ENCODE measurements around the gene PLAC1.

The PLAC1 gene, protein sequence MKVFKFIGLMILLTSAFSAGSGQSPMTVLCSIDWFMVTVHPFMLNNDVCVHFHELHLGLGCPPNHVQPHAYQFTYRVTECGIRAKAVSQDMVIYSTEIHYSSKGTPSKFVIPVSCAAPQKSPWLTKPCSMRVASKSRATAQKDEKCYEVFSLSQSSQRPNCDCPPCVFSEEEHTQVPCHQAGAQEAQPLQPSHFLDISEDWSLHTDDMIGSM

DNA sequence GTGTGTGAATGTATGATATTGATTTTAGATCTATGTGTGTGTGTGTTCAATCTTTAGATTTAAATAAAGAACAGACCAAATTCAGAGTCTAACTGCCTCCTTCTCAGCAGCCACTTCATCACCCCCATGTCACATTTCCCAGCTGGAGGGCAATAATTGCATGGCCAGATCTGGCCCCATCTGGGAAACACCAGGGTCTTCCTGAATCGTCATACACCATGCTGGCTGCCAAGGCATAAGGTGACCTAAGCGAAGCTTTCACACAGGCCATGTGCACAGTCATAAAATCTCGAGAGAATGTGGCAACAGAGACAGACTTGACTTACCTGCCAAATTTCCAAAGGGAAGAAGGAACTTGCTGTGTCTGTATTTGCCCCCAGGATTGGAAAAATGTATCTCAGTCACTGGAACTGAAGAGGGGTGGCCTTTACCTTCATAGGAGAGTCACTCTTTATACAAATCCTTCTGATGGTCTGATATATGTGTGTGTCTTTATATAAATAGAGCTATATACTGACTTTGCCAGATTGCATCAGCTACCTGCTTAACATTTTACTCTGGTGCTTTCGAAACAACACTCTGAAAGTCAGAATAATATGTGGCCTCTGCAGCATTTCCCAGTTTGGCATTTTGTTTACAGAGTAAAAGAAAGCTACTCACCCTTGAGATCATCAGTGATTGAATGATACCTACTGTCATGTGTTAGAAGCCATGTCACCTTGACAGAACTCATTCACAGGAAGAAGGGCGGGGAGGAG lies at the start of gene PLAC1:
Gene PLAC1, minus strand, starts transcription at position 470 of the 758 bp plus-strand sequence. CDS start 91,789 bp downstream, outside the sequence.
- Histone ChIP-seq H3K27me3 (ENCODE audit: control insufficient read depth in 2 of 2, insufficient read depth in 2 of 2, low read length in 2 of 2) (peaks cover 3 to 9% of the 10 kb centered on the region in 2 donors), H3K9ac (ENCODE audit: low read depth in 1 of 2, low read length in 2 of 2) (no peak within 1 kb of the TSS), H3K9me3 (ENCODE audit: control insufficient read depth in 2 of 2, low read length in 2 of 2) (no peaks in the 10 kb centered on the region), H3K36me3 (ENCODE audit: control insufficient read depth in 2 of 2, insufficient read depth in 2 of 2, low read length in 2 of 2) (no peaks in the 10 kb centered on the region), H3K27ac (ENCODE audit: low read depth in 2 of 2, low read length in 2 of 2) (no peak within 1 kb of the TSS), H3K4me1 (ENCODE audit: control insufficient read depth in 2 of 2, insufficient read depth in 2 of 2, low read length in 2 of 2) (no peaks in the 10 kb centered on the region), H3K4me3 (ENCODE audit: low read length in 2 of 2) (no peak within 1 kb of the TSS)

DNA sequence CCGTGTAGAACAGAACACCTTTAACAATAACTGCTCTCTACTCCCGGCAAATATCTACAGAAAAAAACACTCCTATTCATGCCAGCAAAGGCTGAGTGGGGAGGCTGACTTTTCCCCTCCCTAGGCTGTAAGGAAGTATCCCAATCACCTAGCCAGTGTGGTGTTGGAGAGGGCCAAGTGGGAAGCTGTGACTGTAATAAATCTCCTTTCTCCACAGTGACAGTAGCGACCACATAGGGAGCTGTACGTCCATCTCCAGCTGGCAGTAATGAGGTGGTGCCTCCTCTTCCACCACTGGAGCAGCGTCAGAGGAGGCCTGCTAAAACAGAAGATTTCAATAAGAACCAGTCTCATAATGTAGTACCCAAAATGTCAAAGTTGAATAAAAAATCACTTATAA lies 47.9 kb upstream of the PLAC1 start:
- Histone ChIP-seq H3K4me3 (ENCODE audit: low read length in 2 of 2) (no peak overlapping the region), H3K27me3 (ENCODE audit: control insufficient read depth in 2 of 2, insufficient read depth in 2 of 2, low read length in 2 of 2) (no peaks in the 10 kb centered on the region), H3K36me3 (ENCODE audit: control insufficient read depth in 2 of 2, insufficient read depth in 2 of 2, low read length in 2 of 2) (no peaks in the 10 kb centered on the region), H3K27ac (ENCODE audit: low read depth in 2 of 2, low read length in 2 of 2) (no peak overlapping the region), H3K9me3 (ENCODE audit: control insufficient read depth in 2 of 2, low read length in 2 of 2) (no peaks in the 10 kb centered on the region), H3K4me1 (ENCODE audit: control insufficient read depth in 2 of 2, insufficient read depth in 2 of 2, low read length in 2 of 2) (no peaks in the 10 kb centered on the region), H3K9ac (ENCODE audit: low read depth in 1 of 2, low read length in 2 of 2) (no peak overlapping the region)

DNA sequence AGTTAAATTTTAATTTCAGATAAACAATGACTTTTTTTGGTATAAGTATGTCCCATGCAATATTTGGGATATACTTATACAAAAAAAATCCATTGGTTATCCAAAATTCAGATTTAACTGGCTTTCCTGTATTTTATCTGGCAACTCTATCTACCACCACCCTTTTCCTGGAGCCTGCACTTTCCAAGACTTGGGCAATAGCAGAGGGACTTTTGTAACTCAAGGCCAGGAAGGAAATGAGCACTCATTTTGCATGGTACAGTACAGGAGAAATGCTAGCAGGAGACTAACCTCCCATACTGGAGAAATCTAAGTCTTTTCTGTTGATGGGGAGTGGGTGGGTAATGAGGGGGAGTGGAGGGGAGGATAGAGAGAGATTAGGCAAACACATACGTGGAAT lies 37.7 kb upstream of the PLAC1 start:
- Histone ChIP-seq H3K36me3 (ENCODE audit: control insufficient read depth in 2 of 2, insufficient read depth in 2 of 2, low read length in 2 of 2) (no peaks in the 10 kb centered on the region), H3K27ac (ENCODE audit: low read depth in 2 of 2, low read length in 2 of 2) (no peak overlapping the region), H3K4me3 (ENCODE audit: low read length in 2 of 2) (no peak overlapping the region), H3K9me3 (ENCODE audit: control insufficient read depth in 2 of 2, low read length in 2 of 2) (no peaks in the 10 kb centered on the region), H3K9ac (ENCODE audit: low read depth in 1 of 2, low read length in 2 of 2) (no peak overlapping the region), H3K27me3 (ENCODE audit: control insufficient read depth in 2 of 2, insufficient read depth in 2 of 2, low read length in 2 of 2) (peaks cover 2 to 3% of the 10 kb centered on the region in 2 donors), H3K4me1 (ENCODE audit: control insufficient read depth in 2 of 2, insufficient read depth in 2 of 2, low read length in 2 of 2) (no peaks in the 10 kb centered on the region)

DNA sequence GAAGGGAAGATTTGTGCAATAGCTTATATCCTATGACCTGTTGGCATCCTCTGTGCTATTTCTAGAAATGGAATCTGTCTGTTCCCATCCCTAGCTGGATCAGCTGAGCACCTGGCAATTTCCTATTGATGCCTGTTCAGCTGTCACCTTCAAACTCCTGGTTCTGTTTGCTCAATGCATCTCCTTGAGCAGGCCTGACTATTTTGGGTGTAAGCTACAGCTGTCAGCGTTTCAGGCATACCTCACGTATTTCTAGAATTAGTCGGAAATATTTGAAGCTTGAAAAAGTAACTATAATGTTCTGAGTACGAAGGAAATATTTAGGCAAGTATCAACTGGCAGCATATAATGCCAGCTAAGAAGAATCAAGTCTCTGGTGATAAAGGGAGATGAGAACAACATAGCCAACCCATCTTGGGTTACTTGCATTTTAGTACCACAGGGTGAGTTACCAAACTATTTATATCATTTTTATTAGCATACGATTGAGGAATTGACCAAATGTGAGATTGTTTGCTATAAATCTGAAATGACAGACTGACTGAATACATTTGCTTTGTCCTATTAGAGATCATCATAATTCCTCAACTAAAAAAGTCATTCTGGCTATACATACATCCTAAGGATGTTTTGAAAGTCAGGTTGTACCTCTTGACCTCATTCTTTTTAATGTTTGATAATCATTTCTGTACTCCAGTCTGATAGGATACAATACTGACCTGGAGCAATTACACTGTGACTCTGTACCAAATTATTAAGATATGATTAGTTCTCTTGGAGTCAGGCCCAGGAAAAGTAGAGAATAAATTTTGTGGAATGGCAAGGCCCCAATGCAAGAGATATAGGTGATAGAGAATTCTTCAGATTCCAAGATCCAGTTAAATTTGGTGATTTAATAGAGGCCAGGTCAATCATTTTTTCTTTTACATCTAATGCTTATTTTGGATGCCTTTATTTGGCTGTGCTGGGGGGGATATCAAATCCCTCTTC lies 36.4 kb upstream of the PLAC1 start:
- Histone ChIP-seq H3K9me3 (ENCODE audit: control insufficient read depth in 2 of 2, low read length in 2 of 2) (no peaks in the 10 kb centered on the region), H3K27me3 (ENCODE audit: control insufficient read depth in 2 of 2, insufficient read depth in 2 of 2, low read length in 2 of 2) (peaks cover 2 to 3% of the 10 kb centered on the region in 2 donors), H3K36me3 (ENCODE audit: control insufficient read depth in 2 of 2, insufficient read depth in 2 of 2, low read length in 2 of 2) (no peaks in the 10 kb centered on the region)

DNA sequence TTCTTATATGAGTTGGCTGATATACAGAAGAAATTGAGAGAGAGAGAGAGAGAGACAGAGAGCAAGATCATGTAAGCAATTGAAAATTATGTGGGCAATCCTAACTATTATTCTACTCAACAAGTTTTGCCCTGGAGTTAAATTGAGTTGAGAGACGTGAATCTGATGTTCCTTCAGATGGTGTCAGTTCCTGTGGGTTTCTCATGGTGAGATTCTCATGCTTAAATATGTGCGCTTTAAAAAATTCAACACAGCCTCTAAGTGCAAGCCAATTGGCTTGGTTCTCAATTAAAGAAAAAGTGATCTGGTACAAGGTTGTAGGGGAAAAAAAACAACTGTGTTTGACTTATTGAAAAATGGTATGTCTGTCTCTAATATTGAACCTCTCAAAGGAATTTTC lies 35.4 kb upstream of the PLAC1 start:
- no peak overlapping the region for H3K4me3 ChIP-seq (ENCODE audit: low read length in 2 of 2)
- no peak overlapping the region for H3K27ac ChIP-seq (ENCODE audit: low read depth in 2 of 2, low read length in 2 of 2)

More for the DNA sequence above, 36.4 kb upstream of the PLAC1 start:
- Histone ChIP-seq H3K4me1 (ENCODE audit: control insufficient read depth in 2 of 2, insufficient read depth in 2 of 2, low read length in 2 of 2) (no peaks in the 10 kb centered on the region), H3K9ac (ENCODE audit: low read depth in 1 of 2, low read length in 2 of 2) (no peak overlapping the region), H3K27ac (ENCODE audit: low read depth in 2 of 2, low read length in 2 of 2) (no peak overlapping the region), H3K4me3 (ENCODE audit: low read length in 2 of 2) (no peak overlapping the region)

DNA sequence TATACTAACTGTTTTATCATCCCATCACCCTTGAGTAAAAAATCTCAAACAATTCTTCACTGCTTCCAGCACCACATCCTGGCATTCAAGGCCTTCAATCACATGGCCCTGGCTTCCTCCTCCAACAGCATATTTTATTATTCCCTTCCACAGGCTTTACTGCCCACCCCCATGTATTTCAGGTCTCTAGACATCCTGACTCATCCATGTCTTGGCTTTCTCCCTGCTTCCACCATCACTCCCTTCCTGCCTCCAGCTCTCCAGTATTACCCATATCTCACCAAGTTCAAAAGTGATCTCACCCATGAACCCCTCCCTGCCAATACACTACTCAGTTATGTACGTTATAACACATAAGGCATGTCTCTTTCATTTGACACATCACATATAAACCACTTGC lies 34.7 kb upstream of the PLAC1 start:
- Histone ChIP-seq H3K9ac (ENCODE audit: low read depth in 1 of 2, low read length in 2 of 2) (no peak overlapping the region), H3K4me1 (ENCODE audit: control insufficient read depth in 2 of 2, insufficient read depth in 2 of 2, low read length in 2 of 2) (no peaks in the 10 kb centered on the region), H3K27me3 (ENCODE audit: control insufficient read depth in 2 of 2, insufficient read depth in 2 of 2, low read length in 2 of 2) (peaks cover 3 to 10% of the 10 kb centered on the region in 2 donors), H3K4me3 (ENCODE audit: low read length in 2 of 2) (no peak overlapping the region), H3K36me3 (ENCODE audit: control insufficient read depth in 2 of 2, insufficient read depth in 2 of 2, low read length in 2 of 2) (no peaks in the 10 kb centered on the region), H3K27ac (ENCODE audit: low read depth in 2 of 2, low read length in 2 of 2) (no peak overlapping the region), H3K9me3 (ENCODE audit: control insufficient read depth in 2 of 2, low read length in 2 of 2) (no peaks in the 10 kb centered on the region)

More for the DNA sequence above, 35.4 kb upstream of the PLAC1 start:
- Histone ChIP-seq H3K9me3 (ENCODE audit: control insufficient read depth in 2 of 2, low read length in 2 of 2) (no peaks in the 10 kb centered on the region), H3K36me3 (ENCODE audit: control insufficient read depth in 2 of 2, insufficient read depth in 2 of 2, low read length in 2 of 2) (no peaks in the 10 kb centered on the region), H3K4me1 (ENCODE audit: control insufficient read depth in 2 of 2, insufficient read depth in 2 of 2, low read length in 2 of 2) (no peaks in the 10 kb centered on the region), H3K27me3 (ENCODE audit: control insufficient read depth in 2 of 2, insufficient read depth in 2 of 2, low read length in 2 of 2) (peaks cover 3 to 8% of the 10 kb centered on the region in 2 donors), H3K9ac (ENCODE audit: low read depth in 1 of 2, low read length in 2 of 2) (no peak overlapping the region)

DNA sequence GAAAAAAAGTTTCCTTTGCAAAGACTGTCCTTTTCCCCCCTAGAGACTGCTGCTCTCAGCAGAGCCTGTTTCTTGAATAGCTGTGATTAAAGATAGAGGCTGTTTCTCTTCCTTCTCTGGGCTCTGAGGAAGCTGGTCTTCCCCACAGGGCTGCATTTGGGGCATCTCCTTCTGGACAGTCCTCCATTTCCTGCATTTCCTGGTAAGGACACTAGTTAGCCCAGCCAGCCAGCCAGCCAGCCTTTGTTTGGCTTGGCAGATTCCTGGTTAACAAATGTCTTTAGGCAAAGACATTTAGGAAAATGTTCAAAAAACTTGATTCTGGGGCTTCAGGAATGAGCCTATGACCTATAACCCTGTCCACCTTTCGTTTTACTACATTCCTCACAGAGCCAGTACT lies 34.0 kb upstream of the PLAC1 start:
- no peak overlapping the region for H3K9ac ChIP-seq (ENCODE audit: low read depth in 1 of 2, low read length in 2 of 2)
- no peak overlapping the region for H3K27ac ChIP-seq (ENCODE audit: low read depth in 2 of 2, low read length in 2 of 2)
- H3K4me3 ChIP-seq (ENCODE audit: low read length in 2 of 2): no peak overlapping the region
- H3K27me3 ChIP-seq (ENCODE audit: control insufficient read depth in 2 of 2, insufficient read depth in 2 of 2, low read length in 2 of 2): peaks cover 3 to 10% of the 10 kb centered on the region in 2 donors
- H3K36me3 ChIP-seq (ENCODE audit: control insufficient read depth in 2 of 2, insufficient read depth in 2 of 2, low read length in 2 of 2): no peaks in the 10 kb centered on the region
- no peaks in the 10 kb centered on the region for H3K4me1 ChIP-seq (ENCODE audit: control insufficient read depth in 2 of 2, insufficient read depth in 2 of 2, low read length in 2 of 2)
- H3K9me3 ChIP-seq (ENCODE audit: control insufficient read depth in 2 of 2, low read length in 2 of 2): no peaks in the 10 kb centered on the region

DNA sequence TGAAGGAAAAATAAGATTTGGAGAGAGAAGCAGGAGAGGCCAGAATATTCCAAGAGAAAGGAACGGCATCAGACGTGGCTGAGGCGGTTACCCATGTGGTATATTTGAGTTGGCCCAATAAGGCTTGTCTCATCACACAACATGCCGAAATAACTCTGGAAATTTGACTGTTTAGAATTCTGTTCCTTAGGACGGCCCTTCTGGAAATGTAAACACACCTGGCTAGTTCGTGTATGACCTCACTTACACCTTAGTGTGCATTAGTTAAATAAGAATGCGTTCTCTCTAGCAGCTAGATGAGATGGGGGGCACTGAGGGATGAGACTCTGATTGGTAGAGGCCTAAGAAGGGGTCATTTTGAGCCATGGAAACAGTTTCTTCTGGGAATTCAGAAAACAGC lies 33.2 kb upstream of the PLAC1 start:
- H3K27me3 ChIP-seq (ENCODE audit: control insufficient read depth in 2 of 2, insufficient read depth in 2 of 2, low read length in 2 of 2): peaks cover 3 to 10% of the 10 kb centered on the region in 2 donors
- no peaks in the 10 kb centered on the region for H3K9me3 ChIP-seq (ENCODE audit: control insufficient read depth in 2 of 2, low read length in 2 of 2)
- no peak overlapping the region for H3K4me3 ChIP-seq (ENCODE audit: low read length in 2 of 2)
- H3K36me3 ChIP-seq (ENCODE audit: control insufficient read depth in 2 of 2, insufficient read depth in 2 of 2, low read length in 2 of 2): no peaks in the 10 kb centered on the region
- H3K9ac ChIP-seq (ENCODE audit: low read depth in 1 of 2, low read length in 2 of 2): no peak overlapping the region
- no peaks in the 10 kb centered on the region for H3K4me1 ChIP-seq (ENCODE audit: control insufficient read depth in 2 of 2, insufficient read depth in 2 of 2, low read length in 2 of 2)
- no peak overlapping the region for H3K27ac ChIP-seq (ENCODE audit: low read depth in 2 of 2, low read length in 2 of 2)

DNA sequence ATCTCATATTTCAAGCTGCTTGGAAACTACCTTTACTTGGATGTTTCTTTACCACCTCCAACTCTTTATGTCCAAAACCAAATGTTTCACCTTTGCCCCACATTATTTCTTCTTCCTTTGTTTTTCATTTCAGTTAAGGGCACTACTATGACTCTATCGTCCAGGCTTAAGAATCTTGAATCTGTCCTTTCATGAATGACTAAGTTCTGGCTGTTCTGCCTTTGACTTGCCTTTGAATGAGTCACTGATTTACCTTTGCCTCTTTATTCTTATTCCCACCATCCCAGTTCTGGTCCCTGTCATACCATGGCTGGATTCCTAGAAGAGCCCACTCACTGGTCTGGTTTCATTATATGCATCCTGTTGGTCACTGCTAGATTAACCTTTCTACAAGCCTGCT lies 30.6 kb upstream of the PLAC1 start:
- Histone ChIP-seq H3K9ac (ENCODE audit: low read depth in 1 of 2, low read length in 2 of 2) (no peak overlapping the region), H3K4me1 (ENCODE audit: control insufficient read depth in 2 of 2, insufficient read depth in 2 of 2, low read length in 2 of 2) (no peaks in the 10 kb centered on the region), H3K27me3 (ENCODE audit: control insufficient read depth in 2 of 2, insufficient read depth in 2 of 2, low read length in 2 of 2) (peaks cover 3 to 10% of the 10 kb centered on the region in 2 donors), H3K4me3 (ENCODE audit: low read length in 2 of 2) (no peak overlapping the region), H3K27ac (ENCODE audit: low read depth in 2 of 2, low read length in 2 of 2) (no peak overlapping the region), H3K36me3 (ENCODE audit: control insufficient read depth in 2 of 2, insufficient read depth in 2 of 2, low read length in 2 of 2) (no peaks in the 10 kb centered on the region), H3K9me3 (ENCODE audit: control insufficient read depth in 2 of 2, low read length in 2 of 2) (no peaks in the 10 kb centered on the region)
